ENCODE measurements around the gene CES4A.

GRCh38 chr16:67017421-67017750 lies 29.0 kb downstream of the CES4A start:
- TF ChIP-seq CTCF (IDR thresholded peaks at IDR 0.05), result no peak
- TF ChIP-seq POLR2A (IDR thresholded peaks at IDR 0.05; ENCODE audit: low read depth), result no peak
- TF ChIP-seq POLR2AphosphoS5 (IDR thresholded peaks at IDR 0.05), result no peak
- no peak for TF ChIP-seq EP300 (IDR thresholded peaks at IDR 0.05)
